PC-9 (cell line): Measurements from ENCODE around the gene OR10AG1. TPM values are rescaled to one million over a fixed set of nuclear protein-coding genes. Genes with fewer than 3 reads are reported as not detected.

Experiments
- Bru-seq: library from RNA; stranded (reverse); fragments of 400-500 nt; gene quantifications from one replicate; lab custom pipeline; 2021; lab: Mats Ljungman, UMichigan
- BruChase-seq, 2 experiments: library from RNA; stranded (reverse); fragments of 400-500 nt; gene quantifications; one replicate each; lab custom pipeline; 2021; lab: Mats Ljungman, UMichigan
- BruUV-seq: library from RNA; stranded (reverse); fragments of 400-500 nt; replicated peaks from 2 replicates; lab custom pipeline; 2021; lab: Mats Ljungman, UMichigan
- CTCF ChIA-PET: fragments of 300-600 bp; sonication (Branson Sonifier 250); formaldehyde crosslinking; loops from one replicate; lab custom pipeline; 2022; ENCODE audit warnings: antibody characterized with exemption; lab: Charles Lee
- POLR2A ChIA-PET: fragments of 300-600 bp; sonication (Branson Sonifier 250); formaldehyde crosslinking; loops from one replicate; lab custom pipeline; 2022; ENCODE audit warnings: antibody characterized with exemption; ENCODE audit not compliant: unreplicated experiment; lab: Charles Lee
- DNase-seq, 2 experiments: peaks; one replicate each; pipeline versions ENCODE4 v3.0.0 to v3.0.0-alpha.2; 2015 to 2022; ENCODE audit warnings: mixed read lengths in 1 of 2
- H2AFZ ChIP-seq: fragments of 200-600 bp; sonication (generic); 2 replicates; pipeline ENCODE4 v1.8.1; 2017; ENCODE audit warnings: antibody characterized with exemption
- H3F3A ChIP-seq: fragments of 200-600 bp; sonication (generic); 2 replicates; pipeline ENCODE4 v1.8.1; 2017; ENCODE audit warnings: antibody characterized with exemption, mild to moderate bottlenecking, low read depth; ENCODE audit not compliant: insufficient read depth
- H3K27ac ChIP-seq: fragments of 200-600 bp; sonication (generic); 2 replicates; pipeline ENCODE4 v1.6.1; 2016; ENCODE audit warnings: mixed run types
- H3K27me3 ChIP-seq: fragments of 200-600 bp; sonication (generic); 2 replicates; pipeline ENCODE4 v1.6.1; 2016; ENCODE audit warnings: low read depth, mixed run types; ENCODE audit not compliant: insufficient read depth
- H3K36me3 ChIP-seq: fragments of 200-600 bp; sonication (generic); 2 replicates; pipeline ENCODE4 v1.6.1; 2016; ENCODE audit warnings: low read depth, mixed run types
- H3K4me1 ChIP-seq: fragments of 200-600 bp; sonication (generic); replicated peaks from 2 replicates; pipeline ENCODE4 v1.6.1; 2016; ENCODE audit warnings: mixed run types; ENCODE audit not compliant: insufficient read depth
- H3K4me2 ChIP-seq: fragments of 200-600 bp; sonication (generic); 2 replicates; pipeline ENCODE4 v1.6.1; 2017; ENCODE audit warnings: mixed run types
- H3K4me3 ChIP-seq: fragments of 200-600 bp; sonication (generic); 2 replicates; pipeline ENCODE4 v1.6.1; 2016; ENCODE audit warnings: mixed run types
- H3K79me2 ChIP-seq: fragments of 200-600 bp; sonication (generic); 2 replicates; pipeline ENCODE4 v1.6.1; 2017; ENCODE audit warnings: low read depth, mixed run types
- H3K9me2 ChIP-seq: fragments of 200-600 bp; sonication (generic); 2 replicates; pipeline ENCODE4 v1.8.1; 2017; ENCODE audit warnings: mild to moderate bottlenecking; ENCODE audit not compliant: insufficient read depth
- H3K9me3 ChIP-seq: fragments of 200-600 bp; sonication (generic); 2 replicates; pipeline ENCODE4 v1.8.1; 2016; ENCODE audit warnings: low read depth; ENCODE audit not compliant: insufficient read depth
- H4K20me1 ChIP-seq: fragments of 200-600 bp; sonication (generic); 2 replicates; pipeline ENCODE4 v1.8.1; 2017; ENCODE audit not compliant: insufficient read depth
- CTCF ChIP-seq: fragments of 200-600 bp; sonication (generic); conservative IDR thresholded peaks from 2 replicates; pipeline ENCODE4 v1.6.1; 2017; ENCODE audit warnings: mixed run types, antibody characterized with exemption, mild to moderate bottlenecking, moderate library complexity
- EZH2 ChIP-seq: fragments of 200-600 bp; sonication (generic); IDR thresholded peaks from 2 replicates; pipeline ENCODE4 v1.8.0; 2017; ENCODE audit warnings: antibody characterized with exemption, low read depth
- intact Hi-C: fragments of 100-400 bp; cut with micrococcal nuclease; formaldehyde crosslinking; loops from one replicate; pipeline ENCODE4 v1.10.0; 2022; ENCODE audit not compliant: unreplicated experiment
- long read RNA-seq: library from polyadenylated mRNA; stranded (forward); transcript quantifications from one replicate; pipeline ENCODE4 v2.0.0, GENCODE V29; 2022
- total RNA-seq: library from RNA; stranded (reverse); gene quantifications from 2 replicates; pipeline ENCODE4 v1.2.3, GENCODE V29; 2021

The OR10AG1 gene
- total RNA-seq = not detected in 2 replicates
- Bru-seq, nascent RNA = not detected
- not detected for BruChase-seq, experiment 1, labeled RNA remaining after a 2-hour chase
- not detected for BruChase-seq, experiment 2, labeled RNA remaining after a 6-hour chase
- long read RNA-seq = 0 reads

GRCh38 chr11:55969845-55970244 is at the start of gene OR10AG1:
Gene OR10AG1, minus strand, starts transcription at chr11:55969945. Its CDS starts 38 bp downstream, at chr11:55969907.
- POLR2A ChIA-PET = no interaction called here
- H3K27me3 ChIP-seq = no peaks in the 10 kb centered on the region
- H3F3A ChIP-seq = no peaks in the 10 kb centered on the region
- H3K36me3 ChIP-seq = no peaks in the 10 kb centered on the region
- no peak within 1 kb of the TSS for H3K27ac ChIP-seq
- no TSS peak for BruUV-seq
- H3K4me3 ChIP-seq = no peak within 1 kb of the TSS
- H3K79me2 ChIP-seq = no peaks in the 10 kb centered on the region
- no peaks in the 10 kb centered on the region for H3K9me3 ChIP-seq
- intact Hi-C loops = no loop called here
- CTCF ChIA-PET = no interaction called here
- no peak for TF ChIP-seq EZH2
- TF ChIP-seq CTCF = no peak
- no peak for DNase-seq
- H3K4me1 ChIP-seq = no peaks in the 10 kb centered on the region
- no peak within 1 kb of the TSS for H2AFZ ChIP-seq
- H4K20me1 ChIP-seq = no peaks in the 10 kb centered on the region
- no peak within 1 kb of the TSS for H3K4me2 ChIP-seq
- H3K9me2 ChIP-seq = no peaks in the 10 kb centered on the region

- H3K27ac ChIP-seq = no peak overlapping the region
- ChIA-PET POLR2A (no interaction called here), CTCF (no interaction called here)
- H3K9me3 ChIP-seq = no peaks in the 10 kb centered on the region
- no peaks in the 10 kb centered on the region for H3K36me3 ChIP-seq
- no peaks in the 10 kb centered on the region for H3K4me1 ChIP-seq
- peaks cover 11% of the 10 kb centered on the region; the same call in 1 of the 2 replicates for H3K27me3 ChIP-seq
- H3K9me2 ChIP-seq = 0 out of 2 replicates have a peak, but pooled peaks cover 4% of the 10 kb centered on the region
- no peak for DNase-seq
- TF ChIP-seq EZH2 (no peak), CTCF (no peak)
- H3K79me2 ChIP-seq = no peaks in the 10 kb centered on the region
- H3K4me3 ChIP-seq = no peak overlapping the region
- no TSS peak for BruUV-seq
- no peaks in the 10 kb centered on the region for H4K20me1 ChIP-seq
- no peak overlapping the region for H2AFZ ChIP-seq
- intact Hi-C loops = no loop called here
- H3K4me2 ChIP-seq = no peak overlapping the region
- no peaks in the 10 kb centered on the region for H3F3A ChIP-seq
Measured at GRCh38 chr11:56013805-56014204, 44.1 kb upstream of the OR10AG1 start.

GRCh38 chr11:56010716-56011115 is 41.0 kb upstream of the OR10AG1 start:
- Histone ChIP-seq H3K4me2 (no peak overlapping the region), H3K4me3 (no peak overlapping the region), H3K36me3 (no peaks in the 10 kb centered on the region), H3K9me3 (no peaks in the 10 kb centered on the region), H3K4me1 (no peaks in the 10 kb centered on the region), H3F3A (no peaks in the 10 kb centered on the region), H2AFZ (no peak overlapping the region), H3K27me3 (peaks cover 3% of the 10 kb centered on the region; the same call in 1 of the 2 replicates), H3K79me2 (no peaks in the 10 kb centered on the region), H3K9me2 (0 out of 2 replicates have a peak, but pooled peaks cover 4% of the 10 kb centered on the region), H4K20me1 (no peaks in the 10 kb centered on the region), H3K27ac (no peak overlapping the region)
- intact Hi-C loops = no loop called here
- ChIA-PET CTCF (no interaction called here), POLR2A (no interaction called here)
- BruUV-seq = no TSS peak
- TF ChIP-seq EZH2 (no peak), CTCF (no peak)
- DNase-seq = no peak
